ENCODE results near the gene DPP10.

DPP10 gene

GRCh38 chr2:114446571-114446970 is 4.1 kb downstream of the DPP10 start:
- Histone ChIP-seq H3K4me1 (ENCODE audit: control insufficient read depth, insufficient read depth, low read length) (no peaks in the 10 kb centered on the region), H3K27ac (ENCODE audit: extremely low read depth, low read depth, low read length) (no peak overlapping the region), H3K36me3 (ENCODE audit: control insufficient read depth in 2 of 2, insufficient read depth in 1 of 2, low read length in 2 of 2) (no peaks in the 10 kb centered on the region), H3K9me3 (ENCODE audit: control insufficient read depth, insufficient read depth, low read depth, low read length) (no peaks in the 10 kb centered on the region), H3K4me3 (ENCODE audit: low read depth, low read length) (no peak overlapping the region)
- POLR2A ChIA-PET, result no interaction called here
- CTCF ChIA-PET, result no interaction called here
- TF ChIP-seq ZNF585B (tag by site-specific recombination; IDR thresholded peaks at IDR 0.05), result no peak
- TF ChIP-seq ZNF354C (tag by site-specific recombination; IDR thresholded peaks at IDR 0.05; ENCODE audit: borderline replicate concordance, low read depth), result no peak
- no peak for TF ChIP-seq ZBTB11 (tag by site-specific recombination; conservative IDR thresholded peaks at IDR 0.05; ENCODE audit: low read depth)
- TF ChIP-seq SCRT2 (tag by site-specific recombination; IDR thresholded peaks at IDR 0.05), result no peak
- no peak for TF ChIP-seq ZFP3 (tag by site-specific recombination; IDR thresholded peaks at IDR 0.05; ENCODE audit: low read depth)
- TF ChIP-seq KLF1 (tag by site-specific recombination; IDR thresholded peaks at IDR 0.05), result no peak
- no peak for TF ChIP-seq ZNF157 (tag by site-specific recombination; IDR thresholded peaks at IDR 0.05)
- no peak for TF ChIP-seq HOXD13 (CRISPR knock-in tag; IDR thresholded peaks at IDR 0.05; ENCODE audit: borderline replicate concordance)
- no peak for TF ChIP-seq ZNF423 (tag by site-specific recombination; IDR thresholded peaks at IDR 0.05)

- Histone ChIP-seq H3K36me3 (ENCODE audit: control insufficient read depth in 2 of 2, insufficient read depth in 1 of 2, low read length in 2 of 2) (no peaks in the 10 kb centered on the region), H3K9me3 (ENCODE audit: control insufficient read depth, insufficient read depth, low read depth, low read length) (no peaks in the 10 kb centered on the region), H3K4me1 (ENCODE audit: control insufficient read depth, insufficient read depth, low read length) (no peaks in the 10 kb centered on the region), H3K27ac (ENCODE audit: extremely low read depth, low read depth, low read length) (no peak overlapping the region), H3K4me3 (ENCODE audit: low read depth, low read length) (no peak overlapping the region)
- ChIA-PET CTCF (interaction anchor here (1.4 kb wide), 1 partner anchor 16 kb away, joined by 3 read pairs; no protein-coding TSS in a partner anchor), POLR2A (no interaction called here)
- no peak for TF ChIP-seq ZNF114 (tag by site-specific recombination; IDR thresholded peaks at IDR 0.05)
- no peak for TF ChIP-seq ZNF223 (tag by site-specific recombination; IDR thresholded peaks at IDR 0.05)
- TF ChIP-seq ZNF311 (tag by site-specific recombination; IDR thresholded peaks at IDR 0.05; ENCODE audit: borderline replicate concordance), result no peak
- TF ChIP-seq KLF9 (tag by site-specific recombination; IDR thresholded peaks at IDR 0.05; ENCODE audit: low read depth), result no peak
- TF ChIP-seq ZNF23 (tag by site-specific recombination; IDR thresholded peaks at IDR 0.05; ENCODE audit: borderline replicate concordance), result no peak
- TF ChIP-seq ZNF707 (tag by site-specific recombination; IDR thresholded peaks at IDR 0.05), result no peak
- no peak for TF ChIP-seq ZNF830 (tag by site-specific recombination; IDR thresholded peaks at IDR 0.05; ENCODE audit: low read depth)
- no peak for TF ChIP-seq BCL11B (tag by site-specific recombination; IDR thresholded peaks at IDR 0.05; ENCODE audit: low read depth)
- no peak for TF ChIP-seq ZNF157 (tag by site-specific recombination; IDR thresholded peaks at IDR 0.05)
- TF ChIP-seq ZNF768 (tag by site-specific recombination; IDR thresholded peaks at IDR 0.05), result no peak
- no peak for TF ChIP-seq ZNF704 (tag by site-specific recombination; IDR thresholded peaks at IDR 0.05)
- no peak for TF ChIP-seq ZNF202 (tag by site-specific recombination; IDR thresholded peaks at IDR 0.05; ENCODE audit: borderline replicate concordance)
- TF ChIP-seq ZNF623 (tag by site-specific recombination; IDR thresholded peaks at IDR 0.05), result no peak
Measured at GRCh38 chr2:114450639-114451038, 8.2 kb downstream of the DPP10 start.
